GM23338 (cell line): Measurements from ENCODE around the gene PDE4D. TPM values are rescaled to one million over a fixed set of nuclear protein-coding genes. Genes with fewer than 3 reads are reported as not detected.

Experiments used
- ATAC-seq: fragments of 200-7000 bp; cut with Tn5 transposase; 3 replicates; pipeline ENCODE4 v1.9.1; 2020
- DNase-seq: peaks from one replicate; pipeline ENCODE4 v3.0.0-alpha.2; 2015; ENCODE audit warnings: low spot score
- H2AFZ ChIP-seq: fragments of 200-600 bp; sonication (generic); 2 replicates; pipeline ENCODE4 v1.8.0; 2016; ENCODE audit warnings: antibody characterized with exemption, mild to moderate bottlenecking, moderate library complexity
- H3F3A ChIP-seq: fragments of 200-600 bp; sonication (generic); replicated peaks from 2 replicates; pipeline ENCODE4 v1.8.0; 2017; ENCODE audit warnings: antibody characterized with exemption, mixed run types, low read depth
- H3K27ac ChIP-seq: fragments of 200-600 bp; sonication (generic); 2 replicates; pipeline ENCODE4 v1.6.1; 2016; ENCODE audit warnings: low read depth
- H3K27me3 ChIP-seq: fragments of 200-600 bp; sonication (generic); 2 replicates; pipeline ENCODE4 v1.8.0; 2016; ENCODE audit warnings: mild to moderate bottlenecking, mixed run types, moderate library complexity; ENCODE audit not compliant: insufficient read depth
- H3K36me3 ChIP-seq: fragments of 200-600 bp; sonication (generic); 2 replicates; pipeline ENCODE4 v1.8.0; 2016; ENCODE audit warnings: mild to moderate bottlenecking; ENCODE audit not compliant: insufficient read depth
- H3K4me1 ChIP-seq: fragments of 200-600 bp; sonication (generic); 2 replicates; pipeline ENCODE4 v1.8.0; 2016; ENCODE audit warnings: mild to moderate bottlenecking, moderate library complexity; ENCODE audit not compliant: insufficient read depth
- H3K4me2 ChIP-seq: fragments of 200-600 bp; sonication (generic); 2 replicates; pipeline ENCODE4 v1.7.1; 2017; ENCODE audit warnings: mixed run types
- H3K4me3 ChIP-seq: fragments of 200-600 bp; sonication (generic); 2 replicates; pipeline ENCODE4 v1.6.1; 2016; ENCODE audit warnings: mixed run types
- H3K79me2 ChIP-seq: fragments of 200-600 bp; sonication (generic); replicated peaks from 2 replicates; pipeline ENCODE4 v1.8.0; 2017; ENCODE audit warnings: mild to moderate bottlenecking; ENCODE audit not compliant: insufficient read depth
- H3K9me2 ChIP-seq: fragments of 200-600 bp; sonication (generic); 2 replicates; pipeline ENCODE4 v1.8.0; 2017; ENCODE audit not compliant: insufficient read depth
- H4K20me1 ChIP-seq: fragments of 200-600 bp; sonication (generic); replicated peaks from 2 replicates; pipeline ENCODE4 v1.8.0; 2017; ENCODE audit warnings: mild to moderate bottlenecking; ENCODE audit not compliant: insufficient read depth
- H3K27ac Mint-ChIP-seq: 2 replicates; pipeline ENCODE4 v1.8.0; 2020; ENCODE audit warnings: inconsistent platforms, mild to moderate bottlenecking, moderate library complexity, mixed read lengths
- H3K27me3 Mint-ChIP-seq: 3 replicates; pipeline ENCODE4 v1.8.0; 2022; ENCODE audit warnings: low read depth, mild to moderate bottlenecking, moderate library complexity, mixed read lengths, inconsistent platforms; ENCODE audit not compliant: insufficient read depth, poor library complexity
- H3K36me3 Mint-ChIP-seq: 3 replicates; pipeline ENCODE4 v1.8.0; 2021; ENCODE audit warnings: low read depth, mild to moderate bottlenecking, inconsistent platforms, moderate library complexity, mixed read lengths
- H3K4me1 Mint-ChIP-seq: 3 replicates; pipeline ENCODE4 v1.8.0; 2020; ENCODE audit warnings: mild to moderate bottlenecking, inconsistent platforms, mixed read lengths
- H3K4me3 Mint-ChIP-seq: 3 replicates; pipeline ENCODE4 v1.8.0; 2021; ENCODE audit warnings: moderate library complexity, mild to moderate bottlenecking, inconsistent platforms, mixed read lengths
- H3K9me3 Mint-ChIP-seq: 3 replicates; pipeline ENCODE4 v1.8.0; 2020; ENCODE audit warnings: moderate library complexity, mild to moderate bottlenecking, inconsistent platforms, mixed read lengths
- CREB1 ChIP-seq: fragments of 250-450 bp; sonication (Bioruptor Pico); IDR thresholded peaks from 2 replicates; pipeline ENCODE4 v1.5.0; 2020; ENCODE audit warnings: low read depth, mild to moderate bottlenecking, moderate library complexity
- EZH2phosphoT487 ChIP-seq: fragments of 200-600 bp; sonication (generic); IDR thresholded peaks from one replicate; pipeline ENCODE4 v1.8.1; 2018; ENCODE audit warnings: antibody characterized with exemption; ENCODE audit not compliant: unreplicated experiment
- JUNB ChIP-seq: IDR thresholded peaks from one replicate; pipeline ENCODE4 v1.6.1; 2016; ENCODE audit warnings: antibody characterized with exemption; ENCODE audit not compliant: unreplicated experiment
- NANOG ChIP-seq: IDR thresholded peaks from 2 replicates; pipeline ENCODE4 v1.6.1; 2016; ENCODE audit warnings: antibody characterized with exemption, borderline replicate concordance
- POLR2AphosphoS5 ChIP-seq: IDR thresholded peaks from 2 replicates; pipeline ENCODE4 v1.6.1; 2016; ENCODE audit warnings: antibody characterized with exemption, low read depth
- STAT1 ChIP-seq: IDR thresholded peaks from one replicate; pipeline ENCODE4 v1.6.1; 2016; ENCODE audit warnings: antibody characterized with exemption; ENCODE audit not compliant: unreplicated experiment
- ZNF114 ChIP-seq: fragments of 250-450 bp; sonication (Bioruptor Pico); IDR thresholded peaks from 2 replicates; pipeline ENCODE4 v1.5.0; 2020; ENCODE audit warnings: mild to moderate bottlenecking, moderate library complexity
- ZNF331 ChIP-seq: fragments of 250-450 bp; sonication (Bioruptor Pico); IDR thresholded peaks from 2 replicates; pipeline ENCODE4 v1.5.0; 2020; ENCODE audit warnings: low read depth, mild to moderate bottlenecking, moderate library complexity
- polyA plus RNA-seq: library from polyadenylated mRNA; unstranded; fragments of >200 nt; fragmentation: Nextera tagmentation; extraction: Ambion mirVana; gene quantifications from 2 replicates; pipeline ENCODE4 v1.2.1, GENCODE V29; 2016
- total RNA-seq: library from RNA; depleted of rRNA; stranded (reverse); fragments of >200 nt; shearing (Covaris generic); gene quantifications from 2 replicates; pipeline ENCODE4 v1.2.3, GENCODE V29; 2014
- TF ChIP-seq, protein P1 (sequence below): IDR thresholded peaks from 2 replicates; pipeline ENCODE4 v1.6.1; 2016; ENCODE audit warnings: antibody characterized with exemption
- TF ChIP-seq, protein P2 (sequence below): IDR thresholded peaks from one replicate; pipeline ENCODE4 v1.6.1; 2018; ENCODE audit warnings: antibody characterized with exemption; ENCODE audit not compliant: unreplicated experiment
- TF ChIP-seq, protein P3 (sequence below): fragments of 250-450 bp; sonication (Bioruptor Pico); IDR thresholded peaks from 2 replicates; pipeline ENCODE4 v1.5.0; 2020; ENCODE audit warnings: mild to moderate bottlenecking, moderate library complexity
- TF ChIP-seq, protein P4 (sequence below), 2 experiments: fragments of 200-600 bp in 1 of 2; sonication (generic) in 1 of 2; conservative IDR thresholded peaks; 2 replicates each; pipeline versions ENCODE4 v1.5.1 to v1.6.1; 2016 to 2017; ENCODE audit warnings: antibody characterized with exemption in 2 of 2, low read depth in 2 of 2, mild to moderate bottlenecking in 2 of 2, moderate library complexity in 1 of 2

Gene PDE4D
- total and polyA plus RNA-seq, 2 experiments from 2014 or later: 2.1 to 4.7 TPM

DNA sequence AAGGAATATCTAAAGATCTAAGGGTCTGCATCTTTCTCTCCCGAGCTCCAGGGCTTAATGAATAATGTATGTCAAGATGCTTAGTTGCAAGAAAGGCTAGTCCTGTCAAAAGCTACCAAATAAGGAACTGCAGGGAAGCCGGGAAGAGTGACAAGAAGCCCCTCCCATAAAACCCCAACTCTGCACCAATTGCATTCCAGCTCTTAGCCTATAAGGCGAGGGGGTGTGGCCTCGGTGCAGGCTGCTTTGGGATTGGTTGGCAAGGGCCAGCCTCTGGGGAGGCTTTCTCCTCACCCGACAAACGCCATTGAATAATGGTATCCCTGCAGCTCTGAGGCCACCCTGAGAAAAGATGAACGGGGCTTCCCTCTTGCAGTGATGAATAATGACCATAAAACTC is 893.7 kb downstream of the PDE4D start:
- Histone ChIP-seq H3K4me1 (peaks cover 23% of the 10 kb centered on the region), H3K27me3 (no peaks in the 10 kb centered on the region), H3K27ac (no peak overlapping the region), H2AFZ (no peak overlapping the region), H3K79me2 (no peaks in the 10 kb centered on the region), H3K4me3 (no peak overlapping the region), H3K4me2 (no peak overlapping the region), H3K9me2 (no peaks in the 10 kb centered on the region), H4K20me1 (no peaks in the 10 kb centered on the region), H3F3A (no peaks in the 10 kb centered on the region), H3K36me3 (no peaks in the 10 kb centered on the region)
- Mint-ChIP-seq H3K4me3 (no peak overlapping the region), H3K9me3 (no peaks in the 10 kb centered on the region), H3K36me3 (peaks cover 4% of the 10 kb centered on the region; the same call in 1 of the 3 replicates), H3K4me1 (peaks cover 41% of the 10 kb centered on the region), H3K27ac (peak overlapping the region; percentile 66; the same call in 1 of the 2 replicates), H3K27me3 (peaks cover 3% of the 10 kb centered on the region)
- ATAC-seq (peak; percentile 87), DNase-seq (peak; percentile 93)
- TF ChIP-seq ZNF114 (CRISPR knock-in tag) (no peak), CREB1 (CRISPR knock-in tag) (no peak), STAT1 (no peak), NANOG (no peak), EZH2phosphoT487 (no peak), ZNF331 (CRISPR knock-in tag) (no peak), POLR2AphosphoS5 (no peak), JUNB (no peak)
- TF ChIP-seq, protein P1, sequence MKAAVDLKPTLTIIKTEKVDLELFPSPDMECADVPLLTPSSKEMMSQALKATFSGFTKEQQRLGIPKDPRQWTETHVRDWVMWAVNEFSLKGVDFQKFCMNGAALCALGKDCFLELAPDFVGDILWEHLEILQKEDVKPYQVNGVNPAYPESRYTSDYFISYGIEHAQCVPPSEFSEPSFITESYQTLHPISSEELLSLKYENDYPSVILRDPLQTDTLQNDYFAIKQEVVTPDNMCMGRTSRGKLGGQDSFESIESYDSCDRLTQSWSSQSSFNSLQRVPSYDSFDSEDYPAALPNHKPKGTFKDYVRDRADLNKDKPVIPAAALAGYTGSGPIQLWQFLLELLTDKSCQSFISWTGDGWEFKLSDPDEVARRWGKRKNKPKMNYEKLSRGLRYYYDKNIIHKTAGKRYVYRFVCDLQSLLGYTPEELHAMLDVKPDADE: no peak
- TF ChIP-seq, protein P2, sequence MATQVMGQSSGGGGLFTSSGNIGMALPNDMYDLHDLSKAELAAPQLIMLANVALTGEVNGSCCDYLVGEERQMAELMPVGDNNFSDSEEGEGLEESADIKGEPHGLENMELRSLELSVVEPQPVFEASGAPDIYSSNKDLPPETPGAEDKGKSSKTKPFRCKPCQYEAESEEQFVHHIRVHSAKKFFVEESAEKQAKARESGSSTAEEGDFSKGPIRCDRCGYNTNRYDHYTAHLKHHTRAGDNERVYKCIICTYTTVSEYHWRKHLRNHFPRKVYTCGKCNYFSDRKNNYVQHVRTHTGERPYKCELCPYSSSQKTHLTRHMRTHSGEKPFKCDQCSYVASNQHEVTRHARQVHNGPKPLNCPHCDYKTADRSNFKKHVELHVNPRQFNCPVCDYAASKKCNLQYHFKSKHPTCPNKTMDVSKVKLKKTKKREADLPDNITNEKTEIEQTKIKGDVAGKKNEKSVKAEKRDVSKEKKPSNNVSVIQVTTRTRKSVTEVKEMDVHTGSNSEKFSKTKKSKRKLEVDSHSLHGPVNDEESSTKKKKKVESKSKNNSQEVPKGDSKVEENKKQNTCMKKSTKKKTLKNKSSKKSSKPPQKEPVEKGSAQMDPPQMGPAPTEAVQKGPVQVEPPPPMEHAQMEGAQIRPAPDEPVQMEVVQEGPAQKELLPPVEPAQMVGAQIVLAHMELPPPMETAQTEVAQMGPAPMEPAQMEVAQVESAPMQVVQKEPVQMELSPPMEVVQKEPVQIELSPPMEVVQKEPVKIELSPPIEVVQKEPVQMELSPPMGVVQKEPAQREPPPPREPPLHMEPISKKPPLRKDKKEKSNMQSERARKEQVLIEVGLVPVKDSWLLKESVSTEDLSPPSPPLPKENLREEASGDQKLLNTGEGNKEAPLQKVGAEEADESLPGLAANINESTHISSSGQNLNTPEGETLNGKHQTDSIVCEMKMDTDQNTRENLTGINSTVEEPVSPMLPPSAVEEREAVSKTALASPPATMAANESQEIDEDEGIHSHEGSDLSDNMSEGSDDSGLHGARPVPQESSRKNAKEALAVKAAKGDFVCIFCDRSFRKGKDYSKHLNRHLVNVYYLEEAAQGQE: no peak
- TF ChIP-seq, protein P3, sequence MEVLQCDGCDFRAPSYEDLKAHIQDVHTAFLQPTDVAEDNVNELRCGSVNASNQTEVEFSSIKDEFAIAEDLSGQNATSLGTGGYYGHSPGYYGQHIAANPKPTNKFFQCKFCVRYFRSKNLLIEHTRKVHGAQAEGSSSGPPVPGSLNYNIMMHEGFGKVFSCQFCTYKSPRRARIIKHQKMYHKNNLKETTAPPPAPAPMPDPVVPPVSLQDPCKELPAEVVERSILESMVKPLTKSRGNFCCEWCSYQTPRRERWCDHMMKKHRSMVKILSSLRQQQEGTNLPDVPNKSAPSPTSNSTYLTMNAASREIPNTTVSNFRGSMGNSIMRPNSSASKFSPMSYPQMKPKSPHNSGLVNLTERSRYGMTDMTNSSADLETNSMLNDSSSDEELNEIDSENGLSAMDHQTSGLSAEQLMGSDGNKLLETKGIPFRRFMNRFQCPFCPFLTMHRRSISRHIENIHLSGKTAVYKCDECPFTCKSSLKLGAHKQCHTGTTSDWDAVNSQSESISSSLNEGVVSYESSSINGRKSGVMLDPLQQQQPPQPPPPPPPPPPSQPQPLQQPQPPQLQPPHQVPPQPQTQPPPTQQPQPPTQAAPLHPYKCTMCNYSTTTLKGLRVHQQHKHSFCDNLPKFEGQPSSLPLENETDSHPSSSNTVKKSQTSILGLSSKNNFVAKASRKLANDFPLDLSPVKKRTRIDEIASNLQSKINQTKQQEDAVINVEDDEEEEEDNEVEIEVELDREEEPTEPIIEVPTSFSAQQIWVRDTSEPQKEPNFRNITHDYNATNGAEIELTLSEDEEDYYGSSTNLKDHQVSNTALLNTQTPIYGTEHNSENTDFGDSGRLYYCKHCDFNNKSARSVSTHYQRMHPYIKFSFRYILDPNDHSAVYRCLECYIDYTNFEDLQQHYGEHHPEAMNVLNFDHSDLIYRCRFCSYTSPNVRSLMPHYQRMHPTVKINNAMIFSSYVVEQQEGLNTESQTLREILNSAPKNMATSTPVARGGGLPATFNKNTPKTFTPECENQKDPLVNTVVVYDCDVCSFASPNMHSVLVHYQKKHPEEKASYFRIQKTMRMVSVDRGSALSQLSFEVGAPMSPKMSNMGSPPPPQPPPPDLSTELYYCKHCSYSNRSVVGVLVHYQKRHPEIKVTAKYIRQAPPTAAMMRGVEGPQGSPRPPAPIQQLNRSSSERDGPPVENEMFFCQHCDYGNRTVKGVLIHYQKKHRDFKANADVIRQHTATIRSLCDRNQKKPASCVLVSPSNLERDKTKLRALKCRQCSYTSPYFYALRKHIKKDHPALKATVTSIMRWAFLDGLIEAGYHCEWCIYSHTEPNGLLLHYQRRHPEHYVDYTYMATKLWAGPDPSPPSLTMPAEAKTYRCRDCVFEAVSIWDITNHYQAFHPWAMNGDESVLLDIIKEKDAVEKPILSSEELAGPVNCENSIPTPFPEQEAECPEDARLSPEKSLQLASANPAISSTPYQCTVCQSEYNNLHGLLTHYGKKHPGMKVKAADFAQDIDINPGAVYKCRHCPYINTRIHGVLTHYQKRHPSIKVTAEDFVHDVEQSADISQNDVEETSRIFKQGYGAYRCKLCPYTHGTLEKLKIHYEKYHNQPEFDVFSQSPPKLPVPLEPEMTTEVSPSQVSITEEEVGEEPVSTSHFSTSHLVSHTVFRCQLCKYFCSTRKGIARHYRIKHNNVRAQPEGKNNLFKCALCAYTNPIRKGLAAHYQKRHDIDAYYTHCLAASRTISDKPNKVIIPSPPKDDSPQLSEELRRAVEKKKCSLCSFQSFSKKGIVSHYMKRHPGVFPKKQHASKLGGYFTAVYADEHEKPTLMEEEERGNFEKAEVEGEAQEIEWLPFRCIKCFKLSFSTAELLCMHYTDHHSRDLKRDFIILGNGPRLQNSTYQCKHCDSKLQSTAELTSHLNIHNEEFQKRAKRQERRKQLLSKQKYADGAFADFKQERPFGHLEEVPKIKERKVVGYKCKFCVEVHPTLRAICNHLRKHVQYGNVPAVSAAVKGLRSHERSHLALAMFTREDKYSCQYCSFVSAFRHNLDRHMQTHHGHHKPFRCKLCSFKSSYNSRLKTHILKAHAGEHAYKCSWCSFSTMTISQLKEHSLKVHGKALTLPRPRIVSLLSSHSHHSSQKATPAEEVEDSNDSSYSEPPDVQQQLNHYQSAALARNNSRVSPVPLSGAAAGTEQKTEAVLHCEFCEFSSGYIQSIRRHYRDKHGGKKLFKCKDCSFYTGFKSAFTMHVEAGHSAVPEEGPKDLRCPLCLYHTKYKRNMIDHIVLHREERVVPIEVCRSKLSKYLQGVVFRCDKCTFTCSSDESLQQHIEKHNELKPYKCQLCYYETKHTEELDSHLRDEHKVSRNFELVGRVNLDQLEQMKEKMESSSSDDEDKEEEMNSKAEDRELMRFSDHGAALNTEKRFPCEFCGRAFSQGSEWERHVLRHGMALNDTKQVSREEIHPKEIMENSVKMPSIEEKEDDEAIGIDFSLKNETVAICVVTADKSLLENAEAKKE (CRISPR knock-in tag): no peak
- TF ChIP-seq, protein P4, sequence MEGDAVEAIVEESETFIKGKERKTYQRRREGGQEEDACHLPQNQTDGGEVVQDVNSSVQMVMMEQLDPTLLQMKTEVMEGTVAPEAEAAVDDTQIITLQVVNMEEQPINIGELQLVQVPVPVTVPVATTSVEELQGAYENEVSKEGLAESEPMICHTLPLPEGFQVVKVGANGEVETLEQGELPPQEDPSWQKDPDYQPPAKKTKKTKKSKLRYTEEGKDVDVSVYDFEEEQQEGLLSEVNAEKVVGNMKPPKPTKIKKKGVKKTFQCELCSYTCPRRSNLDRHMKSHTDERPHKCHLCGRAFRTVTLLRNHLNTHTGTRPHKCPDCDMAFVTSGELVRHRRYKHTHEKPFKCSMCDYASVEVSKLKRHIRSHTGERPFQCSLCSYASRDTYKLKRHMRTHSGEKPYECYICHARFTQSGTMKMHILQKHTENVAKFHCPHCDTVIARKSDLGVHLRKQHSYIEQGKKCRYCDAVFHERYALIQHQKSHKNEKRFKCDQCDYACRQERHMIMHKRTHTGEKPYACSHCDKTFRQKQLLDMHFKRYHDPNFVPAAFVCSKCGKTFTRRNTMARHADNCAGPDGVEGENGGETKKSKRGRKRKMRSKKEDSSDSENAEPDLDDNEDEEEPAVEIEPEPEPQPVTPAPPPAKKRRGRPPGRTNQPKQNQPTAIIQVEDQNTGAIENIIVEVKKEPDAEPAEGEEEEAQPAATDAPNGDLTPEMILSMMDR (conservative IDR thresholded peaks at IDR 0.05; ENCODE audit: low read depth in 2 of 2): no peak
